ENCODE results near the gene ABCA7. TPM values are rescaled to one million over a fixed set of nuclear protein-coding genes. Genes with fewer than 3 reads are reported as not detected.

ABCA7 gene
- total RNA-seq, 1 donor from 2014 or later: 17.2 TPM

DNA sequence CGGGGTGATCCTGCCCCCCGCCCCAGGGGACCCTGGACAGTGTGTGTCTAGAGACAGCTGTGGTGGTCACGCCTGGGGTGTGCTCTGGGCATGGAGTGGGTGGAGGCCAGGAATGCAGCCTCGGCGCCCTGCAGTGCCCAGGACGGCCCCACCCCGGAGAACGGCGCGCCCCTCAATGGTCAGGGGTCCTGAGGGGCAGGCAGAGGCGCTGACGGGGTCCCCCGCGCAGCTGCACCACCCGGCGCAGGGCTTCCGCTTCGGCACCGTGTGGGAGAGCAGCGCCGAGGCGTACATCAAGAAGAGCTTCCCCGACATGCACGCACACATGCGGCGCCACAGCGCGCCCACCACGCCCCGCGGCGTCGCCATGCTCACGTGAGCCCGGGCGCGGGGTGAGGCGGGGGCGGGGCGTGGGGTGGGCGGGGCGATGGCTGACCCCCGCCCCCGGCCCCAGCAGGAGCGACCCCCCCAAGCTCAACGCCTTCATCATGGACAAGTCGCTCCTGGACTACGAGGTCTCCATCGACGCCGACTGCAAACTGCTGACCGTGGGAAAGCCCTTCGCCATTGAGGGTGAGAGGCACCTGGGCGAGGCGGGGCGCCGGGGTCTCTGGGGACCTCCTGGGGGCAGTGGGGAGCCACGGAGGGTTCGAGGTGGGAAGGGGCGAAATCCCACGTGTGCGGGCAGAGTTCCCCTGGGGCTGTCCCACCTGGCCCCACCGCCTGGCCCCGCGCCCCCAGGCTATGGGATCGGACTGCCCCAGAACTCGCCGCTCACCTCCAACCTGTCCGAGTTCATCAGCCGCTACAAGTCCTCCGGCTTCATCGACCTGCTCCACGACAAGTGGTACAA lies 32.3 kb upstream of the ABCA7 start:
- no peaks in the 10 kb centered on the region for H3K4me1 Mint-ChIP-seq (ENCODE audit: low read depth)
- H3K9me3 Mint-ChIP-seq: no peaks in the 10 kb centered on the region
- no peak overlapping the region for H3K4me3 Mint-ChIP-seq (ENCODE audit: low read depth)
- intact Hi-C loops (cut with micrococcal nuclease): no loop called here
- H3K36me3 Mint-ChIP-seq (ENCODE audit: low read depth): peaks cover 3% of the 10 kb centered on the region
- H3K27ac Mint-ChIP-seq: no peak overlapping the region
- peaks cover 1% of the 10 kb centered on the region for H3K27me3 Mint-ChIP-seq (ENCODE audit: low read depth)
- no peak for DNase-seq (ENCODE audit: low spot score)

- no peaks in the 10 kb centered on the region for H3K9me3 Mint-ChIP-seq
- no peak overlapping the region for H3K27ac Mint-ChIP-seq
- no peak for DNase-seq (ENCODE audit: low spot score)
- H3K4me1 Mint-ChIP-seq (ENCODE audit: low read depth): no peaks in the 10 kb centered on the region
- intact Hi-C loops (cut with micrococcal nuclease): no loop called here
- H3K4me3 Mint-ChIP-seq (ENCODE audit: low read depth): no peak overlapping the region
- H3K27me3 Mint-ChIP-seq (ENCODE audit: low read depth): no peaks in the 10 kb centered on the region
- H3K36me3 Mint-ChIP-seq (ENCODE audit: low read depth): peaks cover 3% of the 10 kb centered on the region
These were observed 31.5 kb upstream of the ABCA7 start for GRCh38 chr19:1008268-1009040.

DNA sequence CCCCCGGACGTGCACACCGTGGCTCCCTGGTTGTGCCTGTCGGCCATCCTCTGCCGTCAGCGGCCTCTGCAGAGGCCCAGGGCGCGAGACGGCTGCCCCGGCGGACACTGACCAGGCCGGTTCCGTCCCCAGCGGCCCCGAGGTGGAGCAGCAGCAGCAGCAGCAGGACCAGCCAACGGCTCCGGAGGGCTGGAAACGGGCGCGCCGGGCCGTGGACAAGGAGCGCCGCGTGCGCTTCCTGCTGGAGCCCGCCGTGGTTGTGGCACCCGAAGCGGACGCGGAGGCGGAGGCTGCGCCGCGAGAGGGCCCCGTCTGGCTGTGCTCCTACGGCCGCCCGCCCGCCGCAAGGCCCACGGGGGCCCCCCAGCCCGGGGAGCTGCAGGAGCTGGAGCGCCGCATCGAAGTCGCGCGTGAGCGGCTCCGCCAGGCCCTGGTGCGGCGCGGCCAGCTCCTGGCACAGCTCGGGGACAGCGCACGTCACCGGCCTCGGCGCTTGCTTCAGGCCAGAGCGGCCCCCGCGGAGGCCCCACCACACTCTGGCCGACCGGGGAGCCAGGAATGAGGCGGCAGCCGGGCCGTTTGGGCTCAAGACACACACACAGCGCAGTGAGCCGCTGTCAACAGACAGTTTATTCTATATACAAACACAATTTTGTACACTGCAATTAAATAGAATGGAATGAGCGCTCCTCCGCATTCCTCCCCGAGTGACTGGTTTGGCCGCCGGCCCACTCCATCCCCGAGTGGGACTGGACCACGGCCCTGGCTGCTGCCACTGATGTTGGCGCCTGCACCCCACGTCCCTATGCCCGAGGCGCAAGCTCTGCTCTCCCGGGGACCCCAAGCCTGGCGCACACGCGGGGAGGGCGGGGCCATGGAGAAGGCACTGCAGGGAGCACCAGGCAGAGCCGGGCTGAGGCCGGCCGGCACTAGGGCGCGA lies 30.6 kb upstream of the ABCA7 start:
- Mint-ChIP-seq H3K4me3 (ENCODE audit: low read depth) (no peak overlapping the region), H3K27me3 (ENCODE audit: low read depth) (no peaks in the 10 kb centered on the region), H3K36me3 (ENCODE audit: low read depth) (peaks cover 3% of the 10 kb centered on the region), H3K4me1 (ENCODE audit: low read depth) (no peaks in the 10 kb centered on the region), H3K9me3 (no peaks in the 10 kb centered on the region), H3K27ac (no peak overlapping the region)
- DNase-seq (ENCODE audit: low spot score): no peak
- intact Hi-C loops (cut with micrococcal nuclease): no loop called here

DNA sequence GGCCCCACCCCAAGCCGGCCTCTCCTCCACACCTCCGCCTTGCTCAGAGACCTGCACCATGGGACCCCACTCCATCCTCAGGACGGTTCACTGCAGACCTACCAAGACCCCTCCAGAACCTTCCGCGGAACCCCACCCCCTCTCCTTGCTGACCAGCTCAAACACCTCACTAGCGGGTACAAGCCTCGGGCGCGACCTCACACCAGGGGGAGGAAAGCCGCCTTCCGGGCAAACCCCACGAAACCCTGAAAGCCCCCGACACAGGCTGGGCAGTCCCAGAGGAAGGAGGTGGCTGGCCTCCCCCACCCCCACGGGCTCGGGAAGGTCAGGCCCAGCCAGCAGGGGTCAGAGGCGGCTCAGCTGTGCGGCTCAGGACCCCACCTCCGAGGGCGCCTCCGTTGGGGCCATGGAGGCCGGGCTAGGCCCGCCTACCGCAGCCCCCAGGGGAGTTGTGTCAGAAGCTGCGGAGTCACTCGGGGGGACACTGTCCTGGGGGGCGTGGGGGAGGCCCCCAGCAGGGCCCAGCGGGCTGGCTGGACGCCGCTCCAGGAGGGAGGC lies 29.8 kb upstream of the ABCA7 start:
- H3K4me3 Mint-ChIP-seq (ENCODE audit: low read depth): no peak overlapping the region
- peaks cover 3% of the 10 kb centered on the region for H3K36me3 Mint-ChIP-seq (ENCODE audit: low read depth)
- intact Hi-C loops (cut with micrococcal nuclease): no loop called here
- H3K27ac Mint-ChIP-seq: no peak overlapping the region
- H3K9me3 Mint-ChIP-seq: no peaks in the 10 kb centered on the region
- no peaks in the 10 kb centered on the region for H3K27me3 Mint-ChIP-seq (ENCODE audit: low read depth)
- no peaks in the 10 kb centered on the region for H3K4me1 Mint-ChIP-seq (ENCODE audit: low read depth)
- no peak for DNase-seq (ENCODE audit: low spot score)

GRCh38 chr19:1010586-1011510 lies 29.1 kb upstream of the ABCA7 start:
- no peaks in the 10 kb centered on the region for H3K9me3 Mint-ChIP-seq
- H3K27ac Mint-ChIP-seq: no peak overlapping the region
- intact Hi-C loops (cut with micrococcal nuclease): no loop called here
- DNase-seq (ENCODE audit: low spot score): no peak
- no peaks in the 10 kb centered on the region for H3K27me3 Mint-ChIP-seq (ENCODE audit: low read depth)
- H3K4me3 Mint-ChIP-seq (ENCODE audit: low read depth): no peak overlapping the region
- no peaks in the 10 kb centered on the region for H3K4me1 Mint-ChIP-seq (ENCODE audit: low read depth)
- peaks cover 3% of the 10 kb centered on the region for H3K36me3 Mint-ChIP-seq (ENCODE audit: low read depth)

- intact Hi-C loops (cut with micrococcal nuclease): no loop called here
- H3K27me3 Mint-ChIP-seq (ENCODE audit: low read depth): no peaks in the 10 kb centered on the region
These were observed 28.0 kb upstream of the ABCA7 start for GRCh38 chr19:1011831-1012333.

DNA sequence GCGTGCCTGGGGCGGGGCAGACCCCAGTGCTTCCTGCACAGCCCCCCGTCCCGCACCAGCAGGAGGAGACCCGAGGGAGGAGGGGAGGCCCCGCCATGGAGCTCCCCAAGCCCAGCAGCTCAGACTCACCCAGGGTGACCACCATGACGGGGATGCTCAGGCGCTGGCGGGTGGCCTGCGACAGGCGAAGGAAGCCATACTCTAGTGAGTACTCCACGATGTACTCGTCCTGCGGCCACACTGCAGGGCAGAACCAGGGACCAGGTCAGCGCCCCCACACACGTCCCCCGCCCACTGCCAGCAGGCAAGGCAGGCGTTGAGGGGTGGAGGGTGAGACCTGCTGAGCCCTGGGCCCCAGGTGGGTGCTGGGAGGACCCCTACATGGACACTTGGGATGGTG lies 27.6 kb upstream of the ABCA7 start:
- H3K27me3 Mint-ChIP-seq (ENCODE audit: low read depth): no peaks in the 10 kb centered on the region
- no peak overlapping the region for H3K27ac Mint-ChIP-seq
- H3K9me3 Mint-ChIP-seq: no peaks in the 10 kb centered on the region
- H3K4me3 Mint-ChIP-seq (ENCODE audit: low read depth): no peak overlapping the region
- DNase-seq (ENCODE audit: low spot score): no peak
- H3K4me1 Mint-ChIP-seq (ENCODE audit: low read depth): peaks cover 3% of the 10 kb centered on the region
- intact Hi-C loops (cut with micrococcal nuclease): no loop called here
- peaks cover 3% of the 10 kb centered on the region for H3K36me3 Mint-ChIP-seq (ENCODE audit: low read depth)

More at GRCh38 chr19:1011831-1012333, 28.0 kb upstream of the ABCA7 start:
- no peak overlapping the region for H3K4me3 Mint-ChIP-seq (ENCODE audit: low read depth)
- DNase-seq (ENCODE audit: low spot score): no peak
- H3K9me3 Mint-ChIP-seq: no peaks in the 10 kb centered on the region
- H3K4me1 Mint-ChIP-seq (ENCODE audit: low read depth): peaks cover 1% of the 10 kb centered on the region
- H3K36me3 Mint-ChIP-seq (ENCODE audit: low read depth): peaks cover 3% of the 10 kb centered on the region
- H3K27ac Mint-ChIP-seq: no peak overlapping the region

GRCh38 chr19:1013218-1013617 lies 26.7 kb upstream of the ABCA7 start:
- intact Hi-C loops (cut with micrococcal nuclease): no loop called here

DNA sequence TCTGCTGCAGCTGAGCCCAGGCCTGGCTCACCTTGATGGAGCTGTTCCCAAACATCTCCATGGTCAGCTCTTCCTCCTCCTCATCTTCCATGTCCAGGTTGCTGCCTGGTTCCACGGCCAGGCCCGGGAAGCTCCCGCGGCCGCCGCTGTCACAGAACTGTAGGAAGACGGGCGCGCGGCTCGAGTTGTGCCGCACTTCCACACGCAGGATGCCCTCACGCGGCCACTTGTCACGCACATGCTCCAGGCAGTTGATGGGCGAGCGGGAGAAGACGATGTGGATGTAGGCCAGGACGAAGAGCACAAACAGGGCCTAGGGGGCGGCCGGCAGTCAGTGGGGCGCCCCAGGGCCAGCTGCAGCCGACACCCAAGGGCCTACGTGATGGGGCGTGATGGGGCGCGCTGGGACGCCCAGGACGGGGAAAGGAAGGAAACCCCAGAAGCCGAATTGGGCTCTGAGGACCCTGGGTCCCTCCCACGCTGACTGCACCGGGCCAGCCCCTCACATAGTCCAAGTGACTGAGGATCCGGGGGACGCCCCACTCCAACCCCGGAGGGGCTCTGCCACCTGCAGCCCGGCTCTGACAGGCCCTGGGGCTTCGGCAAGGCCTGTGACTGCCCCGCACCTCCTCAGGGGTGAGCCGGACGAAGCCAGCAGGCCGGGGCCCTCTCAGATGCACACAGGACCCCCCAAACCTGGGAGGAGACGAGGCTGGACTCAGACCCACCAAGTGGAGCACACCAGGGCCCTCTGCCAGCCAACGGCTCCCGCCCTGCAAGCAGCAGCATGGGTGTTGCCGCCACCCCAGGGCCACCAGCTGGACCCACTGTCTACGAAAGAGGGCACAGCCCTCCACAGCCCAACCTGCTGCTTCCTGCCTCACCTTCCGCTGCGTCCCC lies 25.5 kb upstream of the ABCA7 start:
- no peak overlapping the region for H3K27ac Mint-ChIP-seq
- intact Hi-C loops (cut with micrococcal nuclease): no loop called here
- peaks cover 8% of the 10 kb centered on the region for H3K36me3 Mint-ChIP-seq (ENCODE audit: low read depth)
- DNase-seq (ENCODE audit: low spot score): no peak
- no peak overlapping the region for H3K4me3 Mint-ChIP-seq (ENCODE audit: low read depth)
- H3K4me1 Mint-ChIP-seq (ENCODE audit: low read depth): peaks cover 13% of the 10 kb centered on the region
- H3K9me3 Mint-ChIP-seq: no peaks in the 10 kb centered on the region
- no peaks in the 10 kb centered on the region for H3K27me3 Mint-ChIP-seq (ENCODE audit: low read depth)

More at GRCh38 chr19:1013218-1013617, 26.7 kb upstream of the ABCA7 start:
- peaks cover 8% of the 10 kb centered on the region for H3K4me1 Mint-ChIP-seq (ENCODE audit: low read depth)
- no peak for DNase-seq (ENCODE audit: low spot score)
- H3K36me3 Mint-ChIP-seq (ENCODE audit: low read depth): peaks cover 3% of the 10 kb centered on the region
- no peak overlapping the region for H3K4me3 Mint-ChIP-seq (ENCODE audit: low read depth)
- H3K27me3 Mint-ChIP-seq (ENCODE audit: low read depth): no peaks in the 10 kb centered on the region
- no peaks in the 10 kb centered on the region for H3K9me3 Mint-ChIP-seq
- H3K27ac Mint-ChIP-seq: no peak overlapping the region

DNA sequence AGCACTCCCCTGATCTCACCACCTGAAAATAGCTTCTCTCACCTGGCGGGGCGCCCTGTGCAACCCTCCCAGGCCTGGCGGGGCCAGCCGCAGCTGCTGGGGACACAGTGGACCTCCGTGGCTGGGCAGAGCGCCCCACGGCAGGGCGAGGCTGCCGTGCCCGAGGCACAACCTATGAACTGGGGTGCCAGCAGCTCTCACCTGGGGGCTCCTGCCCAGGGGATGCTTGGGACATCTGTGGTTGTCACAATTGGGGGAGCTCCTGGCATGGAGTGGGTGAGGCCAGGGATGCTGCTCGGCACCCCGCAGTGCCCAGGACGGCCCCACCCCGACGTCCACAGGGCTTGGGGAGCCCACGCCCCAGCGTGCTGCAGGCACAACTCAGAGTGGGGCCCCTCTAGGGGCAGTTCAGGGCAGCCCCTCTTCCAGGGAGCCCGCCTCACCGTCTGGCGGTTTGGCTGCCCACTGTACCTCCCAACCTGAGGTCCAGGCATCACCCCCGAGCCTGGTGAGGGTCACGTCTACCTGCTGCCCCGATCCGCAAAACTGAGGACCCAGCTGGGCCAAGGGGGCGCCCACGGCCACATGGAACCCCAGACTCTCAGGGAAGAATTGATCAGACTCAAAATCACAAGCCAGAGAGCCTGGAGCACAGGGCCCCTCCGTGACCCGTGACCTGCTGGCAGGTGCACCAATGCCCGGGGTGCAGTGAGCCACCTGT lies 24.7 kb upstream of the ABCA7 start:
- H3K4me3 Mint-ChIP-seq (ENCODE audit: low read depth): no peak overlapping the region
- H3K27me3 Mint-ChIP-seq (ENCODE audit: low read depth): no peaks in the 10 kb centered on the region
- intact Hi-C loops (cut with micrococcal nuclease): no loop called here
- H3K36me3 Mint-ChIP-seq (ENCODE audit: low read depth): peaks cover 9% of the 10 kb centered on the region
- peaks cover 13% of the 10 kb centered on the region for H3K4me1 Mint-ChIP-seq (ENCODE audit: low read depth)
- H3K27ac Mint-ChIP-seq: no peak overlapping the region
- no peak for DNase-seq (ENCODE audit: low spot score)
- H3K9me3 Mint-ChIP-seq: no peaks in the 10 kb centered on the region
